Chondrocyte (in vitro differentiated cells): ENCODE results near the gene STMN1. TPM values are rescaled to one million over a fixed set of nuclear protein-coding genes. Genes with fewer than 3 reads are reported as not detected.
A peak's percentile ranks its signal among the peaks of the same experiment; 100 is the strongest.

Source experiments
- DNase-seq: peaks from one replicate; pipeline ENCODE4 v3.0.0; 2021; ENCODE audit warnings: mixed read lengths, low spot score
- H3K27ac Mint-ChIP-seq: one replicate; pipeline ENCODE4 v1.8.0; 2021; ENCODE audit warnings: mild to moderate bottlenecking, moderate library complexity, mixed read lengths; ENCODE audit not compliant: unreplicated experiment
- H3K27me3 Mint-ChIP-seq: 2 replicates; pipeline ENCODE4 v1.8.0; 2021; ENCODE audit warnings: low read depth, mixed read lengths
- H3K36me3 Mint-ChIP-seq: 2 replicates; pipeline ENCODE4 v1.8.0; 2021; ENCODE audit warnings: low read depth, mixed read lengths
- H3K4me1 Mint-ChIP-seq: 2 replicates; pipeline ENCODE4 v1.8.0; 2021; ENCODE audit warnings: low read depth, mild to moderate bottlenecking, mixed read lengths
- H3K4me3 Mint-ChIP-seq: one replicate; pipeline ENCODE4 v1.8.0; 2021; ENCODE audit warnings: mild to moderate bottlenecking, moderate library complexity, mixed read lengths; ENCODE audit not compliant: unreplicated experiment
- H3K9me3 Mint-ChIP-seq: 2 replicates; pipeline ENCODE4 v1.8.0; 2021; ENCODE audit warnings: low read depth, mixed read lengths
- CTCF ChIP-seq: fragments of 200-600 bp; sonication (generic); IDR thresholded peaks from 2 replicates; pipeline ENCODE4 v1.5.0; 2021; ENCODE audit warnings: antibody characterized with exemption, mild to moderate bottlenecking, moderate library complexity
- total RNA-seq: library from RNA; stranded (reverse); gene quantifications from 3 replicates; pipeline ENCODE4 v1.2.1, GENCODE V29; 2021

Gene STMN1
- total RNA-seq, 1 donor from 2014 or later: 152 TPM

DNA sequence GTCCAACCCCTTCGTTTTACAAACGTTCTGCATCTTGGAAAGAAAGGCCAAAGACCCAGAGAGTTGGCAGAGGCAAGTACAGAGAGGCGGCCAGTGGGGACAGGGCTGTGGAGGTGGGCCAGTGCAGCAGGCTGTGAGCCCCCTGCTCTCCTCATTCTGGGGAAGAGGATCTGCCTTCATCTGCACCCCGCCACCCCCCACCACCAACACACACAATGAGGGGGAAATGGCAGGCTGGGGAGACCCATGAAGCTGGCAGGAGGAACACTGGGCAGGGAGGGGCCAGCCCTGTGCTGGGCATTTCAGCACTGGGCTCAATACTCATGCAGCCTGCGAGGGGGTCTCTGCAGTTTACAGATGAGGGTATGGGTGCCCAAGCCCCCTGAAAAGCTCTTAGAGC is 14.6 kb downstream of the STMN1 start:
- Mint-ChIP-seq H3K27ac (peak overlapping the region; percentile 99), H3K9me3 (no peaks in the 10 kb centered on the region), H3K4me3 (no peak overlapping the region), H3K36me3 (peaks cover 2% of the 10 kb centered on the region), H3K27me3 (no peaks in the 10 kb centered on the region), H3K4me1 (peaks cover 64% of the 10 kb centered on the region)
- no peak for DNase-seq
- TF ChIP-seq CTCF: no peak

DNA sequence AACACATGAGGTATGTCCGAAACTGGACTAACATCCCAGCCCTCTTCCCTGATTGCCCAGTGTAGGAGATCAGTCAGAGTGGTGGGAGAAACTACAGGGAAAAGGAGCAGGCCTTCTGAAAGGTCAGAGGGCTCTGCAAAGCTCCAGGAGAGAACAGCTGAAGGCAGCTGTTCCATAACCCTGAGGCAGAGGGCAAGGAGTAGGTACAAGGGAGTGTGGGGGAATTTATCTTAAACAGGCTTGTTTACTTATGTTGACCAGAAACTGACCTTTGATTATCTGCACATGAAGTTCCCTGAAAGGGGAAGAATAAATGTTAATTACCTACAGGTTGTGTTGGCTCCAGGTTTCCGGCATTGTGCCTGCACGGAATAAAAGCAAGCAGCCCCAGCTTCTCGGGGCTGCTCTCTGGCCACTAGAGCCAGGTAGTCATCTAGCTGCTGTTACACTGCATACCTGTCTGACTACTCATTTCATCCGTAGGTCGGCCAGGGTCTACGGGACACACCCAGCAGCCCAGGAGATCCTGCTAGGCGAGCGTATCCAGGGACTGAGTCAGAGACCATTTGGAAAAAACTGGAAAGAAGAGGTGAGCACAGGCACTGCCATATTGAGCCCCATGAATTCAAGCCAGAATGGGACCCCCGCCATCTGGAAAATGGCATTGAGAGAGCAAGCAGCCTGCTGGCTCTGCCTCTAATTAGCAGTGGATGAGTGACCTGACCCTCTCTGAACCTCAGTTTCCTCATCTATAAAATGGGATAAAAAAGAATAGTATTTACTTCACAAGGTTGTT is 15.8 kb downstream of the STMN1 start:
- Mint-ChIP-seq H3K4me3 (no peak overlapping the region), H3K9me3 (no peaks in the 10 kb centered on the region), H3K4me1 (peaks cover 52% of the 10 kb centered on the region), H3K27me3 (no peaks in the 10 kb centered on the region), H3K36me3 (peaks cover 2% of the 10 kb centered on the region), H3K27ac (peak overlapping the region; percentile 3)
- no peak for TF ChIP-seq CTCF
- DNase-seq: no peak

DNA sequence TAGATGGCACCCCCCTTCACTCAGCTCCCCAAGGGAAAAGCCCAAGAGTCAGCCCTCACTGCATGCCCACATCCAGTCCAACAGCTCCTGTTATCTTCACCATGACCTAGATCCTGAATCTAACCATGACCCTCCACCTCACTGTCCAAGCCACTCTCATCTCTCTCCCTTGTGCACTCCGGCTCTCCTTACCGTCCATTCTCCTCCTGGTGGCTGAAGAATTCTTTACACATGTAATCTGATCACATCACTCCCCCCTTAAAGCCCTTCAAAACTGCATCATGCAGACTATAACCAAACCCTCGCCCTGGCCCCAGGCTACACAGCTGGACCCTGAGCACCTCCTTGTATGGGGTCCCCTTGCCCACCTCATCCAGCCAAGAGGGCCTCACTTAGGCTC is 16.7 kb downstream of the STMN1 start:
- H3K4me3 Mint-ChIP-seq: no peak overlapping the region

GRCh38 chr1:25888426-25888987 is 17.7 kb downstream of the STMN1 start:
- DNase-seq: no peak
- no peaks in the 10 kb centered on the region for H3K27me3 Mint-ChIP-seq
- no peak overlapping the region for H3K4me3 Mint-ChIP-seq
- no peak for TF ChIP-seq CTCF
- peaks cover 2% of the 10 kb centered on the region for H3K36me3 Mint-ChIP-seq
- H3K9me3 Mint-ChIP-seq: no peaks in the 10 kb centered on the region
- H3K27ac Mint-ChIP-seq: no peak overlapping the region
- H3K4me1 Mint-ChIP-seq: peaks cover 38% of the 10 kb centered on the region

More for the DNA sequence above, 16.7 kb downstream of the STMN1 start:
- peak; percentile 50 for TF ChIP-seq CTCF
- H3K9me3 Mint-ChIP-seq: no peaks in the 10 kb centered on the region
- H3K4me1 Mint-ChIP-seq: peaks cover 45% of the 10 kb centered on the region
- no peak for DNase-seq
- H3K36me3 Mint-ChIP-seq: peaks cover 2% of the 10 kb centered on the region
- H3K27me3 Mint-ChIP-seq: no peaks in the 10 kb centered on the region
- no peak overlapping the region for H3K27ac Mint-ChIP-seq

GRCh38 chr1:25885602-25886001 is 20.6 kb downstream of the STMN1 start:
- no peaks in the 10 kb centered on the region for H3K27me3 Mint-ChIP-seq
- no peak overlapping the region for H3K27ac Mint-ChIP-seq
- H3K4me1 Mint-ChIP-seq: peaks cover 13% of the 10 kb centered on the region
- H3K36me3 Mint-ChIP-seq: peaks cover 2% of the 10 kb centered on the region
- no peak for TF ChIP-seq CTCF
- H3K4me3 Mint-ChIP-seq: no peak overlapping the region
- H3K9me3 Mint-ChIP-seq: no peaks in the 10 kb centered on the region
- DNase-seq: no peak
